A549 (cell line): Measurements from ENCODE around the gene SORCS2.

Experiments used
- EP300 ChIP-seq, 2 experiments: fragments of >200 bp; sonication (Bioruptor Twin); formaldehyde crosslinking; IDR thresholded peaks; 2 replicates in 1 of 2; 3 replicates in 1 of 2; pipeline ENCODE4 v1.6.1; 2016 to 2017
- GATA3 ChIP-seq: IDR thresholded peaks from 2 replicates; pipeline ENCODE4 v1.6.1; 2012; ENCODE audit warnings: borderline replicate concordance
- JUNB ChIP-seq: fragments of >200 bp; sonication (Bioruptor Twin); formaldehyde crosslinking; IDR thresholded peaks from 2 replicates; pipeline ENCODE4 v1.6.1; 2016
- MAZ ChIP-seq: fragments of 150-350 bp; IDR thresholded peaks from 2 replicates; pipeline ENCODE4 v1.6.1; 2014; ENCODE audit warnings: antibody characterized with exemption, low read depth, low read length, borderline replicate concordance
- POLR2A ChIP-seq: IDR thresholded peaks from 2 replicates; pipeline ENCODE4 v1.6.1; 2012; ENCODE audit warnings: mild to moderate bottlenecking, low read length
- RAD21 ChIP-seq, 2 experiments: fragments of >200 bp in 1 of 2; sonication (Bioruptor Twin) in 1 of 2; formaldehyde crosslinking in 1 of 2; IDR thresholded peaks in 1 of 2; conservative IDR thresholded peaks in 1 of 2; 2 replicates in 1 of 2; 3 replicates in 1 of 2; pipeline ENCODE4 v1.6.1; 2012 to 2018; ENCODE audit warnings: inconsistent platforms in 1 of 2
- TF ChIP-seq, protein P1 (sequence below): fragments of >200 bp; sonication (Bioruptor Twin); formaldehyde crosslinking; IDR thresholded peaks from 3 replicates; pipeline ENCODE4 v1.5.1; 2016
- TF ChIP-seq, protein P2 (sequence below): fragments of 450-650 bp; IDR thresholded peaks from 2 replicates; pipeline ENCODE4 v1.6.1; 2014; ENCODE audit warnings: antibody characterized with exemption
- TF ChIP-seq, protein P3 (sequence below): IDR thresholded peaks from 2 replicates; pipeline ENCODE4 v1.6.1; 2012; ENCODE audit warnings: low read depth, borderline replicate concordance

DNA sequence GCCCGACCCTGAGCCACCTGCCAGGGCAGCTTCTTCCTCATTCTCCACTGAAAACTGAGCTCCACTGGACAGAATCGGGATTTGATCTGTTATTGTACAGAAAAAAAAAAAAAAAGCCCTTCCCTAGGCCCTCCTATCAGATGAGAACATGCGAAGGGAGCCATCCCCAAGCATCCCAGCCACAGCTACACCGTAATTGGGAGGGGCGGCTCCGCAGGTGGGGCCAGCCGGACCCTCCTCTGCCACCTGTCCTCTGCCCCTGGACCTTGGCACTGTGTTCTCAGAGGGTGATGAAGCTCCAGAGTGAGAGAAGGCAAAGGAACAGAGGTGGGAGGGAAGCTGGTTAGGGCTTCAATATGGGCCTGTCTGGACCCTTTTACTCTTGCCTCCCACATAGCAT lies 482.4 kb downstream of the SORCS2 start:
- TF ChIP-seq, protein P1, sequence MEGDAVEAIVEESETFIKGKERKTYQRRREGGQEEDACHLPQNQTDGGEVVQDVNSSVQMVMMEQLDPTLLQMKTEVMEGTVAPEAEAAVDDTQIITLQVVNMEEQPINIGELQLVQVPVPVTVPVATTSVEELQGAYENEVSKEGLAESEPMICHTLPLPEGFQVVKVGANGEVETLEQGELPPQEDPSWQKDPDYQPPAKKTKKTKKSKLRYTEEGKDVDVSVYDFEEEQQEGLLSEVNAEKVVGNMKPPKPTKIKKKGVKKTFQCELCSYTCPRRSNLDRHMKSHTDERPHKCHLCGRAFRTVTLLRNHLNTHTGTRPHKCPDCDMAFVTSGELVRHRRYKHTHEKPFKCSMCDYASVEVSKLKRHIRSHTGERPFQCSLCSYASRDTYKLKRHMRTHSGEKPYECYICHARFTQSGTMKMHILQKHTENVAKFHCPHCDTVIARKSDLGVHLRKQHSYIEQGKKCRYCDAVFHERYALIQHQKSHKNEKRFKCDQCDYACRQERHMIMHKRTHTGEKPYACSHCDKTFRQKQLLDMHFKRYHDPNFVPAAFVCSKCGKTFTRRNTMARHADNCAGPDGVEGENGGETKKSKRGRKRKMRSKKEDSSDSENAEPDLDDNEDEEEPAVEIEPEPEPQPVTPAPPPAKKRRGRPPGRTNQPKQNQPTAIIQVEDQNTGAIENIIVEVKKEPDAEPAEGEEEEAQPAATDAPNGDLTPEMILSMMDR = no peak
- TF ChIP-seq, protein P2, sequence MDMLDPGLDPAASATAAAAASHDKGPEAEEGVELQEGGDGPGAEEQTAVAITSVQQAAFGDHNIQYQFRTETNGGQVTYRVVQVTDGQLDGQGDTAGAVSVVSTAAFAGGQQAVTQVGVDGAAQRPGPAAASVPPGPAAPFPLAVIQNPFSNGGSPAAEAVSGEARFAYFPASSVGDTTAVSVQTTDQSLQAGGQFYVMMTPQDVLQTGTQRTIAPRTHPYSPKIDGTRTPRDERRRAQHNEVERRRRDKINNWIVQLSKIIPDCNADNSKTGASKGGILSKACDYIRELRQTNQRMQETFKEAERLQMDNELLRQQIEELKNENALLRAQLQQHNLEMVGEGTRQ = no peak
- TF ChIP-seq RAD21 (conservative IDR thresholded peaks at IDR 0.05 in 1 of 2, IDR thresholded peaks at IDR 0.05 in 1 of 2) = no peak
- no peak for TF ChIP-seq MAZ
- TF ChIP-seq JUNB = no peak
- no peak for TF ChIP-seq POLR2A
- TF ChIP-seq, protein P3, sequence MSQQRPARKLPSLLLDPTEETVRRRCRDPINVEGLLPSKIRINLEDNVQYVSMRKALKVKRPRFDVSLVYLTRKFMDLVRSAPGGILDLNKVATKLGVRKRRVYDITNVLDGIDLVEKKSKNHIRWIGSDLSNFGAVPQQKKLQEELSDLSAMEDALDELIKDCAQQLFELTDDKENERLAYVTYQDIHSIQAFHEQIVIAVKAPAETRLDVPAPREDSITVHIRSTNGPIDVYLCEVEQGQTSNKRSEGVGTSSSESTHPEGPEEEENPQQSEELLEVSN = no peak
- no peak for TF ChIP-seq EP300 (IDR thresholded peaks at IDR 0.05)
- no peak for TF ChIP-seq GATA3
